Psoas muscle (tissue), 8 donors: ENCODE data around the gene MAX. TPM values are rescaled to one million over a fixed set of nuclear protein-coding genes. Genes with fewer than 3 reads are reported as not detected.

Source experiments
- ATAC-seq, 4 donors: fragments of 200-7000 bp; cut with Tn5 transposase; one replicate each; pipeline ENCODE4 v1.9.1; 2020; ENCODE audit warnings: moderate library complexity in 3 of 4, mild to moderate bottlenecking in 2 of 4
- DNase-seq, 2 donors: peaks; one replicate each; pipeline ENCODE4 v3.0.0-alpha.2; 2020
- H3K27ac ChIP-seq: fragments of 200-600 bp; one replicate; pipeline ENCODE4 v1.8.0; 2022
- H3K27me3 ChIP-seq, 3 donors: fragments of 200-600 bp in 1 of 3; one replicate each; pipeline versions ENCODE4 v1.6.1 to v1.8.0; 2013 to 2022; ENCODE audit warnings: low read length in 2 of 3, mild to moderate bottlenecking in 2 of 3, moderate library complexity in 1 of 3; ENCODE audit not compliant: insufficient read depth in 3 of 3
- H3K36me3 ChIP-seq, 2 donors: fragments of 200-600 bp in 1 of 2; one replicate each; pipeline versions ENCODE4 v1.6.1 to v1.8.0; 2013 to 2022; ENCODE audit warnings: low read depth in 1 of 2, mild to moderate bottlenecking in 1 of 2, moderate library complexity in 1 of 2; ENCODE audit not compliant: insufficient read depth in 1 of 2
- H3K4me1 ChIP-seq: fragments of 200-600 bp; one replicate; pipeline ENCODE4 v1.8.0; 2022
- H3K4me3 ChIP-seq: fragments of 200-600 bp; one replicate; pipeline ENCODE4 v1.8.0; 2022; ENCODE audit warnings: mild to moderate bottlenecking
- H3K9me3 ChIP-seq: fragments of 200-600 bp; one replicate; pipeline ENCODE4 v1.8.0; 2022
- CTCF ChIP-seq: fragments of 200-600 bp; IDR thresholded peaks from one replicate; pipeline ENCODE4 v1.8.0; 2022; ENCODE audit warnings: antibody characterized with exemption
- WGBS, 3 donors: extraction: QIAGEN DNeasy Blood & Tissue Kit; methylation state at CpG; one replicate each; pipeline versions ENCODE4 v1.1.6 to v1.1.7; 2013; 5-methylcytosine and 5-hydroxymethylcytosine counted together
- intact Hi-C, 2 donors: fragments of 100-400 bp; cut with DNase I; formaldehyde crosslinking; loops; one replicate each; pipeline versions ENCODE4 v1.11.0 to v1.14.2; 2022
- long read RNA-seq, 2 donors: library from polyadenylated mRNA; unstranded; transcript quantifications; one replicate each; pipeline ENCODE4 v2.0.0, GENCODE V29; 2021
- polyA plus RNA-seq, 3 donors: library from polyadenylated mRNA; stranded (reverse); fragments of 200-250 nt; gene quantifications; one replicate each; pipeline ENCODE4 v1.2.3, GENCODE V29; 2013
- total RNA-seq, 4 donors: library from RNA; stranded (reverse); fragmentation: NEBNext Ultra II Directional in 2 of 4; extraction: Animal tissue kit (Norgen Biotek cat#: 25700) in 2 of 4; gene quantifications; one replicate each; pipeline versions ENCODE4 v1.2.1 to v1.2.4, GENCODE V29; 2021 to 2023
- donor health status: healthy with polysubstance abuse.
- donor health status: DM: no; HTN: no; CAD: no; lungs with moderate emphysema.
- donor health status: Bipolar disorder and iron deficiency.
- donor health status: healthy.
- donor health status: DM: yes; HTN: yes; CAD: no.
- donor health status: DM: no; HTN: no; CAD: no.
- donor health status: DM: no; HTN: no; CAD: no.
- donor health status: DM: yes; HTN: yes; CAD: no.

MAX gene
- total RNA-seq (100 to 1,000 TPM in 1 of 4 donors, 10 to 100 TPM in 3; 44.7 to 115 (median 55.9) TPM), polyA plus RNA-seq (10 to 100 TPM; 44.5 to 83.6 (median 50.6) TPM)
- long read RNA-seq, donor 1, partial matches to known transcripts: 0 of 2 reads
- long read RNA-seq, donor 1, other reads (novel, unspliced or antisense): 2 of 2 reads
- long read RNA-seq, donor 2, partial matches to known transcripts: 0 of 23 reads
- long read RNA-seq, donor 2, other reads (novel, unspliced or antisense): 14 of 23 reads

DNA sequence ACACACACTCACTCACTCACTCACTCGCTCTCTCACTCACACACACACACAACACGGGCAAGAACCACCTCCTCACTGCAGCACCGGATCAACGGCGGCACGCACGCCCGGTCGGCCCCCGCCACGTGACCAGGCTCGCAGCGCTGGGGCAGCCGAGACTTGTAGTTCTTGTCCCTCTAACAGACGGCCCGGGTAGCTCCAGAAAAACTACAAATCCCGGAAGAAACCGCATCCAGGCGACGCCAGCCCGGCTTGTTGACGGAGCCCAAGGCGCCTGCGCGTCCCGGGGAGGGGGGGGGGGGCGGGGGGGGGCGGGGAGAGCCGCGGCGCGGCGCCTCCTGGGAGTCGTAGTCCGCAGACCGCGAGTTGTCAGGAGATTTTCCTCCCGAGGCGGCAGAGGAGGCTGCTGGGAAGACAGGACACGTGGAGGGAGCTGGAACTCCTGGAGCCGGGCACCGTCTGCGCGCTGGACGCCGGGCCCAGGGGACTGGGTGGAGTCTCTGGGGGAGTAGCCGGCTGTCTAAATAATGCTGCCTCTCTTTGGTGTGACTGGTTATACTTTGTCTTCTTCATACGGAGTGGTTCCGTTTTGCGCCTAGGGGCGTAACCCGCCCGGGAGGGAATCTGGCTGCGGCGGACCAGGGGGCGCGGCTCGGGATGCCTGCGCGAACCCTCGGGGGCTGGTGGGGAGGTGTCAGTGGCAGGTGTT, at the start of gene MAX:
Gene MAX (minus strand): TSS at position 77 of the 709 bp plus-strand sequence. CDS start 178 bp downstream, outside the sequence.
- no peaks in the 10 kb centered on the region for H3K27me3 ChIP-seq
- peak; percentile 94 to 95 (median 94) for ATAC-seq
- peak; percentile 98 to 99 for DNase-seq
- WGBS, 3 donors: 0 to 1% (median 0%) methylated on average over 41 to 60 of the region's 61 CpGs
- intact Hi-C loops: no loop called here
- H3K4me1 ChIP-seq: peaks cover 39% of the 10 kb centered on the region
- H3K4me3 ChIP-seq: peak within 1 kb of the TSS; percentile 94
- peak within 1 kb of the TSS; percentile 93 for H3K27ac ChIP-seq
- TF ChIP-seq CTCF: no peak
- peaks cover 0 to 14% of the 10 kb centered on the region in 2 donors for H3K36me3 ChIP-seq
- H3K9me3 ChIP-seq: no peaks in the 10 kb centered on the region

DNA sequence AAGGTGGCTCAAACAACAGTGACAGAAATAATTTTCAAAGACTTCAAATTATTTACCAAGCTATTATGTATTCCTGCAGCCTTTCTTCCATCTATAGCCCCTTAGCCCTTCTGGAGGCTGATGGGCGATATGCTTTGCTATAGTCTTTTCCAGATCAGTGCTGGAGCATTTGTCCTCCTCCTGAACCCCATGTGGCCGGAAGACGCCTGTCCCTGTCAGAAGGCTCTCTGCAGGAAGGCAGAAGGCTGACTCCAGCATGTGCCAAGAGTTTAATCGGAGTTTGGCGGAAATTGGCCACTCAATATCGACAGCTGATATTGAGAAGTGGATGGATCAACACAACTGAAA, 49.3 kb upstream of the MAX start:
- DNase-seq (no peak), ATAC-seq (no peak)
- intact Hi-C loops: no loop called here
- TF ChIP-seq CTCF: no peak
- Histone ChIP-seq H3K27me3 (no peaks in the 10 kb centered on the region), H3K4me3 (no peak overlapping the region), H3K9me3 (no peaks in the 10 kb centered on the region), H3K4me1 (peaks cover 6% of the 10 kb centered on the region), H3K36me3 (no peaks in the 10 kb centered on the region), H3K27ac (no peak overlapping the region)
- 62 to 76% (median 62%) methylated on average over 6 of the region's 6 CpGs for WGBS, 3 donors

- Histone ChIP-seq H3K36me3 (no peaks in the 10 kb centered on the region), H3K9me3 (no peaks in the 10 kb centered on the region), H3K27me3 (no peaks in the 10 kb centered on the region), H3K27ac (no peak overlapping the region), H3K4me3 (no peak overlapping the region), H3K4me1 (peaks cover 1% of the 10 kb centered on the region)
- DNase-seq (no peak), ATAC-seq (no peak)
- TF ChIP-seq CTCF: no peak
- 83 to 88% (median 85%) methylated on average over 8 of the region's 8 CpGs for WGBS, 3 donors
- intact Hi-C loops: no loop called here
Measured at GRCh38 chr14:65150898-65151608, 48.7 kb upstream of the MAX start.

DNA sequence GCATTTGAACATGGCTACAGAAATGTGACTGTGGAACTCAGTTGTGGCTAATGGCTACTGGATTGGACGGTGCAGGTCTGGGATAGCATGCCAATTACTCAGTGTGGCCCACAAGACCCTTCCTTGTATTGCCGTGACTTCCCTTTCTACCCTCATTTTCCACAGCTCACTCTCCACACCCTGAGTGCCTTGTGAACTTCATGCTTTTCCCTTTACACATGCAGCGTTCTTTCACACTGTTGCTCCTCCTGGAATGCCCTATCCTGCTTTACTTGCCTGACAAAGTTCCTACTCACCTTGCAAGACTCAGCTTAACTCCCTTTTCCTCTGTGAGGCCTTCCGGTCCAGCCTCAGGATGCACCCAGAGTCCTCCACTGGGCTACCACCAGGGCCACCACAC, 46.8 kb upstream of the MAX start:
- Histone ChIP-seq H3K4me1 (no peaks in the 10 kb centered on the region), H3K27ac (no peak overlapping the region), H3K4me3 (no peak overlapping the region), H3K9me3 (no peaks in the 10 kb centered on the region), H3K36me3 (no peaks in the 10 kb centered on the region), H3K27me3 (peaks cover 0 to under 1% (median 0%) of the 10 kb centered on the region in 3 donors)
- 92 to 97% (median 93%) methylated on average over 4 of the region's 4 CpGs for WGBS, 3 donors
- no peak for TF ChIP-seq CTCF
- intact Hi-C loops: no loop called here
- DNase-seq: no peak
- ATAC-seq: no peak
